GM18861 (cell line): ENCODE measurements around the gene TAOK1.
"Not testable (repeated sequence)": the region's sequence is repeated elsewhere in the genome, so short reads cannot be mapped to it uniquely, and the experiment has no call there.

Source experiments
- ATAC-seq: cut with Tn5 transposase; IDR thresholded peaks from one replicate; pipeline ENCODE4 v1.9.1; 2021; ENCODE audit not compliant: unreplicated experiment

The TAOK1 gene

DNA sequence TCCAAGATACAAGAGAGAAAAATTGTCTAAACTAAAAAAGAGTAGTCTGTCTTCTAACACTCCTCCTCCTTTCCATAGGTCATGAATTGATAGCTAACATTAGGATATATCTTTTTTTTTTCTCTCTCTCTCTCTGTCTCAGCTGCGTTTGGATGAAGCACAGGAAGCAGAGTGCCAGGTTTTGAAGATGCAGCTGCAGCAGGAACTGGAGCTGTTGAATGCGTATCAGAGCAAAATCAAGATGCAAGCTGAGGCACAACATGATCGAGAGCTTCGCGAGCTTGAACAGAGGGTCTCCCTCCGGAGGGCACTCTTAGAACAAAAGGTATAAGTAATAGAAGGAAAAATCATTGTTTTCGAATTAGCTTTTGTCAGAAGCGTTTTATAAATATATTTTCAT, 143.8 kb downstream of the TAOK1 start:
- no peak for ATAC-seq

GRCh38 chr17:29544066-29544465, 153.9 kb downstream of the TAOK1 start:
- no peak for ATAC-seq

- ATAC-seq = no peak
Measured at GRCh38 chr17:29546085-29546484, 155.9 kb downstream of the TAOK1 start.

- ATAC-seq = no peak
Measured at GRCh38 chr17:29546830-29547229, 156.7 kb downstream of the TAOK1 start.

DNA sequence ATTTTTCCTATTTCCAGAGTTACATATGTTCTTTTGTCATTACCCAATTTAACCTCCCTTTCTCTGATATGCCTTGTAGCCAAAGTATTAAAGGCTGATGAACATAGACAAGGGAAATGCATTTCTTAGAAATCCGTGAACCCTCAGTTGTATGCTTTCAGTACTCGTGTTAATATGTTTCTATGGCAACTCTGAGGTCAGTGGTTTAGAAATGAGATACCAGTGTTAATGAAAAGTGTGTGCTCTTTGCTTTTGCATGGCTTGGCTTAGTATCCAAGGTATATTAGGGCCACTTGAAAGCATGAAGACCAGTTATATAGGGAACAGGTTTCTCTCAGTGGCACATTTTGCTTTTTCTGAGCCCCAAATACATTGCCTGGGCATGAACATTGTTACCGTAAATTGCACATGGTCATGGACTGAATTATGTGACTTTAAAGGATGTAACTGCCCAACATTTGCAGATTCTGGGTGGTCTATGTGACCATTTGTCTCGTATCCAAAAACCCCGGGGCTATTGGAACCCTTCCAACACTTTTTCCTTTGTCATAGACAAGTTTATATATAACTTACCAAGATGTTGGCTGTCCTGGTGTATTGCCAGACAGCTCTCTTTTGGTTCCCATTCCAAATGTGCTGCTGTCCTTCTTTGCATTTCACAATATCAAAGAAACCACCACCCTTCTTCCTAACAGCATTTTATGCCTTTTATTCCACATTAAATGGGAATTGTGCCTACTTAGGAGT, 159.2 kb downstream of the TAOK1 start:
- peak; percentile 57 for ATAC-seq

GRCh38 chr17:29555840-29556239, 165.7 kb downstream of the TAOK1 start:
- ATAC-seq = no peak

DNA sequence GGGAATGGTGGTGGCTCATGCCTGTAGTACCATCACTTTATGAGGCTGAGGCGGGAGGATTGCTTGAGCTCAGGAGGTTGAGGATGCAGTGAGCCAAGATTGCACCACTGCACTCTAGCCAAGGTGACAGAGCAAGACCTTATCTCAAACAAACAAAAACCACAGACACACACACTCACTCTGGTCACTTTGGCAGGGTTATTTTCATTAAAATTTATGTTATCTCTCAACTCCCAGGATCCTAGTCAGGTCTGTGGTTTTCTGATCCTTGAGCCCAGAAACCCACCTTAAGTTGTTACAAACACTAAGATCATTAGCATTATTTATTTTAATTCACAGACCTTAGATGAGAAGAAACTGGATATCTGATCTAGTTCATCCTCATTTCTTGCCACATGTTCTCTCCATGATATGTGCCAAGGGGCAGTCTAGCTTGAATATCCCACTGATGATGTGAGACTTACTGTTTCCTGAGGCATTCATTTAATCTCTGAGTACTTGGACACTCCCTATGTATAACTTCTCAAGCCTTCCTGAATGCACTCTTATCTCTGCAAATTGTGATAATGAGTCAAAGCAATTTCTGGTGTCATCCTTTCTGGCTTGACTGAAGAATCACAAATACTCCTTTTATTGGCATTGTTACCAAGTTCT, 167.0 kb downstream of the TAOK1 start:
- no peak for ATAC-seq

DNA sequence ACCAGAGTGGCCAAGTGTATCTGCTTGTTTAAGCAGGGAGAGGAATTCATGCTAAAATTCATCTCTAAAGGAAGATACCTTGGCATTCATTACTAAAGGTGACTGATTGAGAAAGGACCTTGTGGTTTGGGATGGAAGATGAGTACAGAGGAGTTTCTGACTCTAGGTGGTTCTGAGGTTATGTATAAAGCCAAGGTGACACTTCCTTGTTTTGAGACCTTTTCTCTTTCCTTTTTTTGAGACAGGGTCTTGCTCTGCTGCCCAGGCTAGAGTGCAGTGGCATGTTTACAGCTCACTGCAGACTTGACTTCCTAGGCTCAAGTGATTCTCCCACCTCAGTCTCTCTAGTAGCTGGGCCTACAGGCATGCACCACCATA, 167.6 kb downstream of the TAOK1 start:
- no peak for ATAC-seq

DNA sequence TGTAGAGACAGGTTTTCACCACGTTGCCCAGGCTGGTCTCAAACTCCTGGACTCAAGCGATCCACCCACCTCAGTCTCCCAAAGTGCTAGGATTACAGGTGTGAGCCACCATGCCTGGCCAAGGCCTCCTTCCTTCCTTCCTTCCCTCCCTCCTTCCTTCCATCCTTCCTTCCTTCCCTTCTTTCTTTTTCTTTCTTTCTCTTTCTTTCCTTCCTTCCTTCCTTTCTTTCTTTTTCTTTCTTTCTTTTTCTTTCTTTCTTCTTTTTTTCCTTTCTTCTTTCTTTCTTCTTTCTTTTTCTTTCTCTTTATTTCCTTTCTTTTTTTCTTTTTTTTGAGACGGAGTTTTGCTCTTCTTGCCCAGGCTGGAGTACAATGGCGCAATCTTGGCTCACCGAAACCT, 168.0 kb downstream of the TAOK1 start:
- not testable (repeated sequence) for ATAC-seq

- ATAC-seq = no peak
Measured at GRCh38 chr17:29559640-29560039, 169.5 kb downstream of the TAOK1 start.

DNA sequence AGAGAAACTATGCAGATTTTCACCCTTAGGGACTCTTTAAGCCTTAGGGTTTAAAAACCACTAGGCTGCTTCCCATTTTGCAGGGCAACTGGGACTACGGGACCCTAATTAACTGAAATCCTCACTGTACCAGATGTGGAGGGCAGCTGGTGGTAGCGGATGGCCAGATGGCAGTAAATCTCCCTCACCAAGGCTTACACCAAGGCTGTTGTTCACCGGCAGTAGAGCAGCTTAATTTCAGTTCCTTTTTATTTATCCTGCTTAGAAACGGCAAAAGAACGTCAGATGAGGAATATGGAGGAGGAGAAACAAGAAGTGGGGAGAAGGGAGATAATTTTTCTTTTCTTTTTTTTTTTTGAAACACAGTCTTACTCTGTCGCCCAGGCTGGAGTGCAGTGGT, 170.2 kb downstream of the TAOK1 start:
- ATAC-seq = no peak

GRCh38 chr17:29561554-29562517, 171.7 kb downstream of the TAOK1 start:
- no peak for ATAC-seq

DNA sequence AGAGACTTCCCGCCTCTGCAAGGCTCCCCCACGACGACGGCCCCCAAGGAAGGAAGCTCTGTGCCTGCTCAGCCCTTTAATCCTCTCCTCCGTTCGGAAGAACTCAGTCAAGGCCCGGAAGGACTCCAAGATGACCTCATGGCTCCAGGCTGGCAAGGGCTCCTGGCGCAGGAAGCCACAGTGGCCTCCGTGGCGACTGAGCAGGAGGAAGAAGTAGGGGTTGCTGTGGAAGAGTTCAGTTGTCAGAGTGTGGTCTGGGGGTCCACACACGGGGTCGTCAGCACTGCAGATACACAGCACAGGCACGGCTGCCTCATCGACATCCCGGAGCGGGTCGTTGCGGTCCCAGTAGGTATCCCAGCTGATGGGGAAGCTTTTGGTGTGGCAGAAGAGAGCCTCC, 172.5 kb downstream of the TAOK1 start:
- no peak for ATAC-seq

- no peak for ATAC-seq
Measured at GRCh38 chr17:29563816-29564215, 173.7 kb downstream of the TAOK1 start.

- no peak for ATAC-seq
Measured at GRCh38 chr17:29565643-29566472, 175.7 kb downstream of the TAOK1 start.

- ATAC-seq = no peak
Measured at GRCh38 chr17:29566473-29567303, 176.5 kb downstream of the TAOK1 start, which contains the start of gene ABHD15. TSS of gene ABHD15 (minus strand) at chr17:29567037. CDS start at chr17:29566966, 71 bp downstream.

DNA sequence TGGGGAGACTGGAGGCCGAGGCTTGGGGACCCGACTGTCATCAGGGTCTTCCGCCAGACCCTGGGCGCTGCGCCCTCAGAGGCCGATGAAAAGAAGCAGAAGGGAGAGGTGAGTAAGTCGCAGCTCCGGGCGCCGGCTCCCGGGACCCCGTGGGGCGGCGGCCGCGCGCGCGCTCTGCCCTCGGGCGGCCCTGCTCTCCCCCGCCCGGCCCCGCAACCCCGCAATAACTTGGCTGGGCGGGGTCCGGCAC, 177.1 kb downstream of the TAOK1 start:
- ATAC-seq = no peak

- ATAC-seq = peak; percentile 31
Measured at GRCh38 chr17:29567554-29568330, 177.6 kb downstream of the TAOK1 start.
